ENCODE measurements around the gene TRIM41. TPM values are rescaled to one million over a fixed set of nuclear protein-coding genes. Genes with fewer than 3 reads are reported as not detected.
"Not testable (repeated sequence)": the region's sequence is repeated elsewhere in the genome, so short reads cannot be mapped to it uniquely, and the experiment has no call there.

TRIM41 gene
- total RNA-seq, 2 experiments from 2014 or later: 44.5 to 49.7 TPM

GRCh38 chr5:181207960-181208253, 15.2 kb upstream of the TRIM41 start:
- Mint-ChIP-seq H3K4me1 (peaks cover 29% of the 10 kb centered on the region), H3K4me3 (peak overlapping the region; percentile 86), H3K27ac (no peak overlapping the region), H3K27me3 (peaks cover 23% of the 10 kb centered on the region), H3K9me3 (no peaks in the 10 kb centered on the region), H3K36me3 (peaks cover 2% of the 10 kb centered on the region)
- no peak for ATAC-seq (ENCODE audit: low read depth)
- no peak for DNase-seq
- POLR2A ChIA-PET: interaction anchor here (1.0 to 6.5 kb wide), 11 partner anchors 9 to 53 kb away, joined by 3 to 131 read pairs (median 11); partner anchors contain the start of genes TRIM41 and TRIM52

- not testable (repeated sequence) for DNase-seq; H3K9me3 Mint-ChIP-seq; ATAC-seq (ENCODE audit: low read depth); H3K4me3 Mint-ChIP-seq; H3K27ac Mint-ChIP-seq; H3K36me3 Mint-ChIP-seq
- H3K4me1 Mint-ChIP-seq: peaks cover 27% of the 10 kb centered on the region
- H3K27me3 Mint-ChIP-seq: peaks cover 15% of the 10 kb centered on the region
- POLR2A ChIA-PET: interaction anchor here (5.0 to 6.5 kb wide), 2 partner anchors 15 to 18 kb away, joined by 52 to 131 read pairs; partner anchors contain the start of gene TRIM41
Measured at GRCh38 chr5:181209006-181209405, 14.1 kb upstream of the TRIM41 start.

- POLR2A ChIA-PET; DNase-seq; ATAC-seq (ENCODE audit: low read depth); H3K27ac Mint-ChIP-seq; H3K36me3 Mint-ChIP-seq; H3K4me3 Mint-ChIP-seq; H3K9me3 Mint-ChIP-seq: not testable (repeated sequence)
- peaks cover 25% of the 10 kb centered on the region for H3K4me1 Mint-ChIP-seq
- peaks cover 12% of the 10 kb centered on the region for H3K27me3 Mint-ChIP-seq
Measured at GRCh38 chr5:181210148-181210547, 12.9 kb upstream of the TRIM41 start.

GRCh38 chr5:181210698-181211097, 12.4 kb upstream of the TRIM41 start:
- POLR2A ChIA-PET: interaction anchor here (0.6 kb wide), 1 partner anchor 8 kb away, joined by 4 read pairs; no protein-coding TSS in a partner anchor
- H3K9me3 Mint-ChIP-seq: not testable (repeated sequence)

GRCh38 chr5:181211208-181211607, 11.9 kb upstream of the TRIM41 start:
- Mint-ChIP-seq H3K4me3 (no peak overlapping the region), H3K36me3 (peaks cover 2% of the 10 kb centered on the region), H3K27ac (no peak overlapping the region), H3K27me3 (peaks cover 3% of the 10 kb centered on the region), H3K9me3 (no peaks in the 10 kb centered on the region), H3K4me1 (peaks cover 18% of the 10 kb centered on the region)
- POLR2A ChIA-PET: interaction anchor here (0.6 kb wide), 1 partner anchor 9 kb away, joined by 4 read pairs; no protein-coding TSS in a partner anchor
- ATAC-seq (ENCODE audit: low read depth) (no peak), DNase-seq (no peak)

More at GRCh38 chr5:181210698-181211097, 12.4 kb upstream of the TRIM41 start:
- H3K27me3 Mint-ChIP-seq; ATAC-seq (ENCODE audit: low read depth); DNase-seq; H3K4me3 Mint-ChIP-seq; H3K36me3 Mint-ChIP-seq; H3K27ac Mint-ChIP-seq: not testable (repeated sequence)
- H3K4me1 Mint-ChIP-seq: peaks cover 22% of the 10 kb centered on the region

GRCh38 chr5:181212080-181212479, 11.0 kb upstream of the TRIM41 start:
- H3K4me3 Mint-ChIP-seq: no peak overlapping the region
- no peaks in the 10 kb centered on the region for H3K9me3 Mint-ChIP-seq
- H3K27me3 Mint-ChIP-seq: no peaks in the 10 kb centered on the region
- H3K27ac Mint-ChIP-seq: no peak overlapping the region
- peaks cover 15% of the 10 kb centered on the region for H3K4me1 Mint-ChIP-seq
- POLR2A ChIA-PET: no interaction called here
- DNase-seq: no peak
- no peak for ATAC-seq (ENCODE audit: low read depth)
- no peaks in the 10 kb centered on the region for H3K36me3 Mint-ChIP-seq

GRCh38 chr5:181212934-181213333, 10.1 kb upstream of the TRIM41 start:
- POLR2A ChIA-PET: no interaction called here
- H3K4me1 Mint-ChIP-seq: peaks cover 13% of the 10 kb centered on the region
- no peaks in the 10 kb centered on the region for H3K27me3 Mint-ChIP-seq
- no peak overlapping the region for H3K27ac Mint-ChIP-seq
- H3K9me3 Mint-ChIP-seq: no peaks in the 10 kb centered on the region
- no peak for ATAC-seq (ENCODE audit: low read depth)
- no peaks in the 10 kb centered on the region for H3K36me3 Mint-ChIP-seq
- H3K4me3 Mint-ChIP-seq: no peak overlapping the region
- no peak for DNase-seq

GRCh38 chr5:181214249-181214648, 8.8 kb upstream of the TRIM41 start:
- H3K36me3 Mint-ChIP-seq; H3K27ac Mint-ChIP-seq; H3K9me3 Mint-ChIP-seq; H3K27me3 Mint-ChIP-seq; DNase-seq; H3K4me3 Mint-ChIP-seq; POLR2A ChIA-PET; ATAC-seq (ENCODE audit: low read depth): not testable (repeated sequence)
- peaks cover 16% of the 10 kb centered on the region for H3K4me1 Mint-ChIP-seq

GRCh38 chr5:181215997-181216989, 6.8 kb upstream of the TRIM41 start:
- Mint-ChIP-seq H3K4me3 (peak overlapping the region; percentile 96), H3K27ac (peak overlapping the region; percentile 93), H3K36me3 (peaks cover 1% of the 10 kb centered on the region), H3K27me3 (peaks cover 3% of the 10 kb centered on the region), H3K9me3 (no peaks in the 10 kb centered on the region), H3K4me1 (peaks cover 30% of the 10 kb centered on the region)
- ATAC-seq (ENCODE audit: low read depth): peak; percentile 25
- no peak for DNase-seq
- POLR2A ChIA-PET: interaction anchor here (0.6 to 2.2 kb wide), 6 partner anchors 9 to 45 kb away, joined by 3 to 22 read pairs (median 4); partner anchors contain the start of genes TRIM52 and TRIM7

GRCh38 chr5:181217111-181217802, 5.8 kb upstream of the TRIM41 start:
- Mint-ChIP-seq H3K4me1 (peaks cover 38% of the 10 kb centered on the region), H3K27me3 (peaks cover 3% of the 10 kb centered on the region), H3K4me3 (peak overlapping the region; percentile 99), H3K36me3 (peaks cover 4% of the 10 kb centered on the region), H3K27ac (peak overlapping the region; percentile 99), H3K9me3 (no peaks in the 10 kb centered on the region)
- POLR2A ChIA-PET: interaction anchor here (0.8 to 2.2 kb wide), 6 partner anchors 10 to 49 kb away, joined by 3 to 22 read pairs (median 4); partner anchors contain the start of genes RACK1 and TRIM52
- ATAC-seq (ENCODE audit: low read depth) (peak; percentile 12), DNase-seq (peak; percentile 73)

GRCh38 chr5:181217803-181218062, 5.3 kb upstream of the TRIM41 start:
- POLR2A ChIA-PET: interaction anchor here (0.8 to 2.2 kb wide), 5 partner anchors 10 to 50 kb away, joined by 3 to 22 read pairs (median 3); partner anchors contain the start of gene RACK1
- H3K4me1 Mint-ChIP-seq: peaks cover 40% of the 10 kb centered on the region

GRCh38 chr5:181218795-181219124, 4.3 kb upstream of the TRIM41 start:
- H3K9me3 Mint-ChIP-seq: no peaks in the 10 kb centered on the region
- H3K4me3 Mint-ChIP-seq: peak overlapping the region; percentile 99
- peaks cover 42% of the 10 kb centered on the region for H3K4me1 Mint-ChIP-seq
- H3K36me3 Mint-ChIP-seq: peaks cover 4% of the 10 kb centered on the region
- peaks cover 3% of the 10 kb centered on the region for H3K27me3 Mint-ChIP-seq
- no peak for DNase-seq
- H3K27ac Mint-ChIP-seq: peak overlapping the region; percentile 99
- ATAC-seq (ENCODE audit: low read depth): no peak
- POLR2A ChIA-PET: no interaction called here

More at GRCh38 chr5:181217803-181218062, 5.3 kb upstream of the TRIM41 start:
- H3K4me3 Mint-ChIP-seq: peak overlapping the region; percentile 99
- peaks cover 3% of the 10 kb centered on the region for H3K27me3 Mint-ChIP-seq
- peaks cover 4% of the 10 kb centered on the region for H3K36me3 Mint-ChIP-seq
- peak overlapping the region; percentile 99 for H3K27ac Mint-ChIP-seq
- H3K9me3 Mint-ChIP-seq: no peaks in the 10 kb centered on the region
- ATAC-seq (ENCODE audit: low read depth): peak; percentile 12
- peak; percentile 64 for DNase-seq
